DND-41 (cell line): Measurements from ENCODE around the gene SLC25A41.

Experiments
- EZH2 ChIP-seq: IDR thresholded peaks from 3 replicates; pipeline ENCODE4 v1.6.1; 2012; ENCODE audit warnings: borderline replicate concordance, low read depth, mild to moderate bottlenecking, moderate library complexity, low read length, inconsistent platforms; ENCODE audit not compliant: severe bottlenecking
- TF ChIP-seq, protein P1 (sequence below): IDR thresholded peaks from 2 replicates; pipeline ENCODE4 v1.5.1; 2012; ENCODE audit warnings: borderline replicate concordance, low read length, moderate library complexity, mild to moderate bottlenecking; ENCODE audit not compliant: poor library complexity, severe bottlenecking; ENCODE audit errors: extremely low read depth

DNA sequence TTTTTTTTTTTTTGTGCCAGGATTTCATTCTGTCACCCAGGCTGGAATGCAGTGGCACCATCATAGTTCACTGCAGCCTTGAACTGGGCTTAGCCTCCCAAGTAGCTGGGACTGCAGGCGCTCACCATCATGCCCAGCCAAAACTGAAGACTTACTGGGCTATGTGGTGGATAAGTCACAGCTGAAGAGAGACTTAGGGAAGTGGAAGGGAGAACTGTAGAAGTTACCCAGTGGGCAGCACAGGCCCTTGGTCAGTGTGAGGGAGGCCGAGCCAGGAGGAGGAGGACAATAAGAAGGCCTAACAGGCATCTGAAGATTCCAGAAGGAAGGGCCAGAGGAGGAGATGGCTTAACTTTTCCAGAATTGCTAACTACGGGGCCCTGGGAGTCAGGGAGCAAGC is 53.8 kb downstream of the SLC25A41 start:
- TF ChIP-seq, protein P1, sequence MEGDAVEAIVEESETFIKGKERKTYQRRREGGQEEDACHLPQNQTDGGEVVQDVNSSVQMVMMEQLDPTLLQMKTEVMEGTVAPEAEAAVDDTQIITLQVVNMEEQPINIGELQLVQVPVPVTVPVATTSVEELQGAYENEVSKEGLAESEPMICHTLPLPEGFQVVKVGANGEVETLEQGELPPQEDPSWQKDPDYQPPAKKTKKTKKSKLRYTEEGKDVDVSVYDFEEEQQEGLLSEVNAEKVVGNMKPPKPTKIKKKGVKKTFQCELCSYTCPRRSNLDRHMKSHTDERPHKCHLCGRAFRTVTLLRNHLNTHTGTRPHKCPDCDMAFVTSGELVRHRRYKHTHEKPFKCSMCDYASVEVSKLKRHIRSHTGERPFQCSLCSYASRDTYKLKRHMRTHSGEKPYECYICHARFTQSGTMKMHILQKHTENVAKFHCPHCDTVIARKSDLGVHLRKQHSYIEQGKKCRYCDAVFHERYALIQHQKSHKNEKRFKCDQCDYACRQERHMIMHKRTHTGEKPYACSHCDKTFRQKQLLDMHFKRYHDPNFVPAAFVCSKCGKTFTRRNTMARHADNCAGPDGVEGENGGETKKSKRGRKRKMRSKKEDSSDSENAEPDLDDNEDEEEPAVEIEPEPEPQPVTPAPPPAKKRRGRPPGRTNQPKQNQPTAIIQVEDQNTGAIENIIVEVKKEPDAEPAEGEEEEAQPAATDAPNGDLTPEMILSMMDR: no peak
- no peak for TF ChIP-seq EZH2
